ENCODE measurements around the gene UBAC1.
A peak's percentile ranks its signal among the peaks of the same experiment; 100 is the strongest.

UBAC1 gene

GRCh38 chr9:135924628-135925338 is 36.4 kb downstream of the UBAC1 start:
- Histone ChIP-seq H3K36me3 (ENCODE audit: control insufficient read depth in 2 of 2, insufficient read depth in 1 of 2, low read length in 2 of 2) (peaks cover 0 to 7% of the 10 kb centered on the region in 2 experiments; a peak in 1 of 3 replicates), H3K9me3 (ENCODE audit: control insufficient read depth, insufficient read depth, low read depth, low read length) (no peaks in the 10 kb centered on the region), H3K4me1 (ENCODE audit: control insufficient read depth, insufficient read depth, low read length) (no peaks in the 10 kb centered on the region), H3K4me3 (ENCODE audit: low read depth, low read length) (no peak overlapping the region), H3K27ac (ENCODE audit: extremely low read depth, low read depth, low read length) (no peak overlapping the region)
- CTCF ChIA-PET: interaction anchor here (0.6 kb wide), 1 partner anchor 164 kb away, joined by 3 read pairs; no protein-coding TSS in a partner anchor
- POLR2A ChIA-PET: interaction anchor here (1.9 kb wide), 1 partner anchor 18 kb away, joined by 8 read pairs; the partner anchor contains the start of gene CAMSAP1
- no peak for TF ChIP-seq ZNF140 (tag by site-specific recombination; IDR thresholded peaks at IDR 0.05)
- no peak for TF ChIP-seq ZNF155 (tag by site-specific recombination; IDR thresholded peaks at IDR 0.05)
- no peak for TF ChIP-seq ZNF692 (tag by site-specific recombination; IDR thresholded peaks at IDR 0.05)
- no peak for TF ChIP-seq HOXC10 (CRISPR knock-in tag; IDR thresholded peaks at IDR 0.05)
- no peak for TF ChIP-seq ZNF114 (tag by site-specific recombination; IDR thresholded peaks at IDR 0.05)
- peak; percentile 29; the same call in 1 of the 2 replicates for TF ChIP-seq ZNF600 (tag by site-specific recombination; IDR thresholded peaks at IDR 0.05)
- peak; percentile 60 for TF ChIP-seq SCRT1 (tag by site-specific recombination; IDR thresholded peaks at IDR 0.05; ENCODE audit: borderline replicate concordance)
- no peak for TF ChIP-seq ZNF184 (tag by site-specific recombination; IDR thresholded peaks at IDR 0.05)
- TF ChIP-seq SCRT2 (tag by site-specific recombination; IDR thresholded peaks at IDR 0.05): peak; percentile 51; the same call in 1 of the 2 replicates

DNA sequence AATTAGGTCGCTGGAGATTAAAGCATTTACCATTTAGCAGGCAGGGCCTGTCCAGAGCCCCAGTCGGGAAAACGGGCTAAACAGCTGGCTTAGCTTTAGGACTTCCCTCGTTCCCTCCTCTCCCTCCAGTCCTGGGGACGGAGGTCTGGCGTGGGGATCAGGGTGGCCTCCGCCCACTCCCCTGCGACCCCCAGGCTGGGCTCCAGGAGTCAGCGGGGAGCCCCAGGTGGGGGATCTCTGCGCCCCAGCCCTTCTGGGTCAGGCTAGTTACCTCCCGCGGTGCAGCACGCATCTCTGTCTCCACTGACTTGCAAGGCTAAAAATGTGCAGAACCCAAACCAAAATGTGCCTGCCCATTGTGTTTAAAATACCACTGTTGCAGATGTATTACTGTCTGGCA is 37.7 kb downstream of the UBAC1 start:
- Histone ChIP-seq H3K9me3 (ENCODE audit: control insufficient read depth, insufficient read depth, low read depth, low read length) (no peaks in the 10 kb centered on the region), H3K4me3 (ENCODE audit: low read depth, low read length) (no peak overlapping the region), H3K27ac (ENCODE audit: extremely low read depth, low read depth, low read length) (no peak overlapping the region), H3K36me3 (ENCODE audit: control insufficient read depth in 2 of 2, insufficient read depth in 1 of 2, low read length in 2 of 2) (peaks cover 0 to 7% of the 10 kb centered on the region in 2 experiments; a peak in 1 of 3 replicates), H3K4me1 (ENCODE audit: control insufficient read depth, insufficient read depth, low read length) (no peaks in the 10 kb centered on the region)
- POLR2A ChIA-PET: interaction anchor here (0.7 kb wide), 1 partner anchor 12 kb away, joined by 5 read pairs; no protein-coding TSS in a partner anchor
- TF ChIP-seq TRIM28 (IDR thresholded peaks at IDR 0.05; ENCODE audit: borderline replicate concordance, low read length) (no peak), ZNF843 (tag by site-specific recombination; IDR thresholded peaks at IDR 0.05) (no peak)
- CTCF ChIA-PET: interaction anchor here (0.6 kb wide), 1 partner anchor 177 kb away, joined by 3 read pairs; no protein-coding TSS in a partner anchor

DNA sequence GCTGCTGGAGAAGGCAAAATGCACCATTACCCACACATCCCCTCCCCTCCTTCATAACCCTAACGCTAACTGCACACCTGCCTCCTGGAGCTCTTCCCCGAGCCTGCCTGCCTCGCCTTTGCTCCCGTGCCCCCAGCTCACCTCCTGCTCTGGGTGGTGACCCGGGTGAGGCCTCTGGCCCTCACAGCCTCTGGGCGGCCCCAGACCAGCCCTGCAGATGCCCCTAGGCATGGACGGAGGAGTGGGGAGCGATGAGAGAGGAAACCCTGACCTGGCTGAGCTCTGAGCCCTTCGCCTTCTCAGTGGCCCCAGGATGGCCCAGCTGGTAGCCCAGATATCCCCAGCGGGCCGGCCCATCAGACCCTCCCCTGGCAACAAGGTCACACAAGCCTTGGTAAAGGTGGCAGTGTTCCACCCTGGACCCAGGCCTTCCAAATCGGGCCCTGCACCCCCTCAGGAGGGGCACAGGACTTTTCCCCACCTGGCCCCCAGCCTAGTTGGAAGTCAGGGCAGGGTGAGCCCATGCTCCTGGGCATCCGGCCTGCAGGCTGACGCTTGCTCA is 39.3 kb downstream of the UBAC1 start:
- POLR2A ChIA-PET: interaction anchor here (1.3 kb wide), 1 partner anchor 14 kb away, joined by 7 read pairs; the partner anchor contains the start of gene CAMSAP1
- Histone ChIP-seq H3K36me3 (ENCODE audit: control insufficient read depth in 2 of 2, insufficient read depth in 1 of 2, low read length in 2 of 2) (peaks cover 0 to 3% of the 10 kb centered on the region in 2 experiments; a peak in 1 of 3 replicates), H3K4me3 (ENCODE audit: low read depth, low read length) (no peak overlapping the region), H3K4me1 (ENCODE audit: control insufficient read depth, insufficient read depth, low read length) (no peaks in the 10 kb centered on the region), H3K9me3 (ENCODE audit: control insufficient read depth, insufficient read depth, low read depth, low read length) (no peaks in the 10 kb centered on the region; the same call in 1 of the 2 replicates), H3K27ac (ENCODE audit: extremely low read depth, low read depth, low read length) (no peak overlapping the region)
- TF ChIP-seq BCL11A (tag by site-specific recombination; IDR thresholded peaks at IDR 0.05; ENCODE audit: low read depth): no peak
- no peak for TF ChIP-seq PRDM4 (tag by site-specific recombination; IDR thresholded peaks at IDR 0.05)
- TF ChIP-seq, protein P1, sequence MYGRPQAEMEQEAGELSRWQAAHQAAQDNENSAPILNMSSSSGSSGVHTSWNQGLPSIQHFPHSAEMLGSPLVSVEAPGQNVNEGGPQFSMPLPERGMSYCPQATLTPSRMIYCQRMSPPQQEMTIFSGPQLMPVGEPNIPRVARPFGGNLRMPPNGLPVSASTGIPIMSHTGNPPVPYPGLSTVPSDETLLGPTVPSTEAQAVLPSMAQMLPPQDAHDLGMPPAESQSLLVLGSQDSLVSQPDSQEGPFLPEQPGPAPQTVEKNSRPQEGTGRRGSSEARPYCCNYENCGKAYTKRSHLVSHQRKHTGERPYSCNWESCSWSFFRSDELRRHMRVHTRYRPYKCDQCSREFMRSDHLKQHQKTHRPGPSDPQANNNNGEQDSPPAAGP (tag by site-specific recombination; IDR thresholded peaks at IDR 0.05): no peak
- TF ChIP-seq ZNF426 (tag by site-specific recombination; IDR thresholded peaks at IDR 0.05): no peak
- no peak for TF ChIP-seq ZNF776 (tag by site-specific recombination; IDR thresholded peaks at IDR 0.05; ENCODE audit: borderline replicate concordance)
- TF ChIP-seq, protein P2, sequence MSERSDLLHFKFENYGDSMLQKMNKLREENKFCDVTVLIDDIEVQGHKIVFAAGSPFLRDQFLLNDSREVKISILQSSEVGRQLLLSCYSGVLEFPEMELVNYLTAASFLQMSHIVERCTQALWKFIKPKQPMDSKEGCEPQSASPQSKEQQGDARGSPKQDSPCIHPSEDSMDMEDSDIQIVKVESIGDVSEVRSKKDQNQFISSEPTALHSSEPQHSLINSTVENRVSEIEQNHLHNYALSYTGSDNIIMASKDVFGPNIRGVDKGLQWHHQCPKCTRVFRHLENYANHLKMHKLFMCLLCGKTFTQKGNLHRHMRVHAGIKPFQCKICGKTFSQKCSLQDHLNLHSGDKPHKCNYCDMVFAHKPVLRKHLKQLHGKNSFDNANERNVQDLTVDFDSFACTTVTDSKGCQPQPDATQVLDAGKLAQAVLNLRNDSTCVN (tag by site-specific recombination; optimal IDR thresholded peaks at IDR 0.05): no peak
- no peak for TF ChIP-seq ZSCAN23 (tag by site-specific recombination; IDR thresholded peaks at IDR 0.05)
- TF ChIP-seq, protein P3, sequence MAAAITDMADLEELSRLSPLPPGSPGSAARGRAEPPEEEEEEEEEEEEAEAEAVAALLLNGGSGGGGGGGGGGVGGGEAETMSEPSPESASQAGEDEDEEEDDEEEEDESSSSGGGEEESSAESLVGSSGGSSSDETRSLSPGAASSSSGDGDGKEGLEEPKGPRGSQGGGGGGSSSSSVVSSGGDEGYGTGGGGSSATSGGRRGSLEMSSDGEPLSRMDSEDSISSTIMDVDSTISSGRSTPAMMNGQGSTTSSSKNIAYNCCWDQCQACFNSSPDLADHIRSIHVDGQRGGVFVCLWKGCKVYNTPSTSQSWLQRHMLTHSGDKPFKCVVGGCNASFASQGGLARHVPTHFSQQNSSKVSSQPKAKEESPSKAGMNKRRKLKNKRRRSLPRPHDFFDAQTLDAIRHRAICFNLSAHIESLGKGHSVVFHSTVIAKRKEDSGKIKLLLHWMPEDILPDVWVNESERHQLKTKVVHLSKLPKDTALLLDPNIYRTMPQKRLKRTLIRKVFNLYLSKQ (tag by site-specific recombination; IDR thresholded peaks at IDR 0.05; ENCODE audit: borderline replicate concordance): no peak
- no peak for TF ChIP-seq ZNF707 (tag by site-specific recombination; IDR thresholded peaks at IDR 0.05)
- TF ChIP-seq YY2 (tag by site-specific recombination; IDR thresholded peaks at IDR 0.05): no peak
- CTCF ChIA-PET: interaction anchor here (1.7 kb wide), 1 partner anchor 57 kb away, joined by 8 read pairs; no protein-coding TSS in a partner anchor
